ENCODE results near the gene GNA12.

- TF ChIP-seq CTCF (IDR thresholded peaks at IDR 0.05; ENCODE audit: insufficient read depth, low read length, poor library complexity, severe bottlenecking) (no peak), EZH2phosphoT487 (conservative IDR thresholded peaks at IDR 0.05; ENCODE audit: low read length) (no peak)
Measured at GRCh38 chr7:2708041-2708440, 136.1 kb downstream of the GNA12 start.

All from SU-DHL-6 (cell line).